ENCODE results near the gene GSPT1.
"Not testable (repeated sequence)": the region's sequence is repeated elsewhere in the genome, so short reads cannot be mapped to it uniquely, and the experiment has no call there.

DNA sequence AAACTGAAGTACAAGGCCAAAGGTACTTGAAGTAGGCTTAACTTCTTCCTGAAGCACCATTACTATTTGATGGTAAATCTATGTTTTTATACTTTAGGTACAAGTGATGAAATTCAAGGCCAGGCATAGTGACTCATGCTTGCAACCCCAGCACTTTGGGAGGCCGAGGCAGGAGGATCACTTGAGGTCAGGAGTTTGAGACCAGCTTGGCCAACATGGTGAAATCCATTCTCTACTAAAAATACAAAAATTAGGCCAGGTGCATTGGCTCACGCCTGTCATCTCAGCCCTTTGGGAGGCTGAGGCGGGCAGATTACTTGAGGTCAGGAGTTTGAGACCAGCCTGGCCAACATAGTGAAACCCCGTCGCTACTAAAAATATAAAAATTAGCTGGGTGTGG is 92.1 kb downstream of the GSPT1 start:
- TF ChIP-seq, protein P1, sequence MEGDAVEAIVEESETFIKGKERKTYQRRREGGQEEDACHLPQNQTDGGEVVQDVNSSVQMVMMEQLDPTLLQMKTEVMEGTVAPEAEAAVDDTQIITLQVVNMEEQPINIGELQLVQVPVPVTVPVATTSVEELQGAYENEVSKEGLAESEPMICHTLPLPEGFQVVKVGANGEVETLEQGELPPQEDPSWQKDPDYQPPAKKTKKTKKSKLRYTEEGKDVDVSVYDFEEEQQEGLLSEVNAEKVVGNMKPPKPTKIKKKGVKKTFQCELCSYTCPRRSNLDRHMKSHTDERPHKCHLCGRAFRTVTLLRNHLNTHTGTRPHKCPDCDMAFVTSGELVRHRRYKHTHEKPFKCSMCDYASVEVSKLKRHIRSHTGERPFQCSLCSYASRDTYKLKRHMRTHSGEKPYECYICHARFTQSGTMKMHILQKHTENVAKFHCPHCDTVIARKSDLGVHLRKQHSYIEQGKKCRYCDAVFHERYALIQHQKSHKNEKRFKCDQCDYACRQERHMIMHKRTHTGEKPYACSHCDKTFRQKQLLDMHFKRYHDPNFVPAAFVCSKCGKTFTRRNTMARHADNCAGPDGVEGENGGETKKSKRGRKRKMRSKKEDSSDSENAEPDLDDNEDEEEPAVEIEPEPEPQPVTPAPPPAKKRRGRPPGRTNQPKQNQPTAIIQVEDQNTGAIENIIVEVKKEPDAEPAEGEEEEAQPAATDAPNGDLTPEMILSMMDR (IDR thresholded peaks at IDR 0.05; ENCODE audit: insufficient read depth, low read length): not testable (repeated sequence)
- TF ChIP-seq, protein P2, sequence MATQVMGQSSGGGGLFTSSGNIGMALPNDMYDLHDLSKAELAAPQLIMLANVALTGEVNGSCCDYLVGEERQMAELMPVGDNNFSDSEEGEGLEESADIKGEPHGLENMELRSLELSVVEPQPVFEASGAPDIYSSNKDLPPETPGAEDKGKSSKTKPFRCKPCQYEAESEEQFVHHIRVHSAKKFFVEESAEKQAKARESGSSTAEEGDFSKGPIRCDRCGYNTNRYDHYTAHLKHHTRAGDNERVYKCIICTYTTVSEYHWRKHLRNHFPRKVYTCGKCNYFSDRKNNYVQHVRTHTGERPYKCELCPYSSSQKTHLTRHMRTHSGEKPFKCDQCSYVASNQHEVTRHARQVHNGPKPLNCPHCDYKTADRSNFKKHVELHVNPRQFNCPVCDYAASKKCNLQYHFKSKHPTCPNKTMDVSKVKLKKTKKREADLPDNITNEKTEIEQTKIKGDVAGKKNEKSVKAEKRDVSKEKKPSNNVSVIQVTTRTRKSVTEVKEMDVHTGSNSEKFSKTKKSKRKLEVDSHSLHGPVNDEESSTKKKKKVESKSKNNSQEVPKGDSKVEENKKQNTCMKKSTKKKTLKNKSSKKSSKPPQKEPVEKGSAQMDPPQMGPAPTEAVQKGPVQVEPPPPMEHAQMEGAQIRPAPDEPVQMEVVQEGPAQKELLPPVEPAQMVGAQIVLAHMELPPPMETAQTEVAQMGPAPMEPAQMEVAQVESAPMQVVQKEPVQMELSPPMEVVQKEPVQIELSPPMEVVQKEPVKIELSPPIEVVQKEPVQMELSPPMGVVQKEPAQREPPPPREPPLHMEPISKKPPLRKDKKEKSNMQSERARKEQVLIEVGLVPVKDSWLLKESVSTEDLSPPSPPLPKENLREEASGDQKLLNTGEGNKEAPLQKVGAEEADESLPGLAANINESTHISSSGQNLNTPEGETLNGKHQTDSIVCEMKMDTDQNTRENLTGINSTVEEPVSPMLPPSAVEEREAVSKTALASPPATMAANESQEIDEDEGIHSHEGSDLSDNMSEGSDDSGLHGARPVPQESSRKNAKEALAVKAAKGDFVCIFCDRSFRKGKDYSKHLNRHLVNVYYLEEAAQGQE (IDR thresholded peaks at IDR 0.05; ENCODE audit: insufficient replicate concordance, low read depth): not testable (repeated sequence)
